Naive thymus-derived CD4-positive, alpha-beta T cell (primary cell): Measurements from ENCODE around the gene TCF3. TPM values are rescaled to one million over a fixed set of nuclear protein-coding genes. Genes with fewer than 3 reads are reported as not detected.

Source experiments
- ATAC-seq: fragments of 150-1000 bp; cut with Tn5 transposase; 2 replicates; pipeline ENCODE4 v1.10.0; 2021; ENCODE audit warnings: mild to moderate bottlenecking, moderate library complexity
- CTCF ChIA-PET: fragments of 350-600 bp; sonication (Branson Sonifier 250); formaldehyde crosslinking; loops from one replicate; lab custom pipeline; 2021; ENCODE audit warnings: antibody characterized with exemption; lab: Charles Lee
- POLR2A ChIA-PET: fragments of 350-600 bp; sonication (Branson Sonifier 250); formaldehyde crosslinking; loops from one replicate; lab custom pipeline; 2021; ENCODE audit warnings: antibody characterized with exemption, inconsistent platforms; lab: Charles Lee
- DNase-seq, 9 donors: peaks; one replicate each; pipeline versions ENCODE4 v3.0.0 to v3.0.0-alpha.2; 2020 to 2022; ENCODE audit warnings: mixed read lengths in 1 of 9
- H3K27ac ChIP-seq: one replicate; pipeline ENCODE4 v1.7.0; 2013; ENCODE audit warnings: mild to moderate bottlenecking, low read depth, low read length, moderate library complexity
- H3K27me3 ChIP-seq, 2 donors: one replicate each; pipeline ENCODE4 v1.7.0; 2013; ENCODE audit warnings: low read length in 2 of 2, mild to moderate bottlenecking in 2 of 2, moderate library complexity in 2 of 2; ENCODE audit not compliant: control insufficient read depth in 2 of 2, insufficient read depth in 2 of 2
- H3K36me3 ChIP-seq, 3 experiments: 1 replicate in 2 of 3; 2 replicates in 1 of 3; pipeline ENCODE4 v1.7.0; 2013; ENCODE audit warnings: low read length in 3 of 3, mild to moderate bottlenecking in 3 of 3, moderate library complexity in 1 of 3; ENCODE audit not compliant: insufficient read depth in 3 of 3, control insufficient read depth in 2 of 3
- H3K4me1 ChIP-seq, 2 donors: one replicate each; pipeline ENCODE4 v1.7.0; 2013; ENCODE audit warnings: low read length in 2 of 2, mild to moderate bottlenecking in 2 of 2, moderate library complexity in 1 of 2; ENCODE audit not compliant: control insufficient read depth in 2 of 2, insufficient read depth in 2 of 2
- H3K4me3 ChIP-seq: 2 replicates; pipeline ENCODE4 v1.7.0; 2013; ENCODE audit warnings: mild to moderate bottlenecking, low read length
- H3K9me3 ChIP-seq, 3 experiments: 1 replicate in 2 of 3; 2 replicates in 1 of 3; pipeline ENCODE4 v1.7.0; 2013; ENCODE audit warnings: low read length in 3 of 3; ENCODE audit not compliant: control insufficient read depth in 2 of 3
- H3K27ac Mint-ChIP-seq, 9 donors: one replicate each; pipeline ENCODE4 v1.8.0; 2020 to 2022; ENCODE audit warnings: mixed read lengths in 9 of 9, mild to moderate bottlenecking in 8 of 9, moderate library complexity in 5 of 9, inconsistent platforms in 2 of 9
- H3K27me3 Mint-ChIP-seq, 5 donors: one replicate each; pipeline ENCODE4 v1.8.0; 2021 to 2022; ENCODE audit warnings: mixed read lengths in 5 of 5, mild to moderate bottlenecking in 1 of 5
- H3K36me3 Mint-ChIP-seq, 5 donors: one replicate each; pipeline ENCODE4 v1.8.0; 2020 to 2022; ENCODE audit warnings: mixed read lengths in 5 of 5, mild to moderate bottlenecking in 3 of 5, inconsistent platforms in 1 of 5
- H3K4me1 Mint-ChIP-seq, 7 donors: one replicate each; pipeline ENCODE4 v1.8.0; 2020 to 2022; ENCODE audit warnings: mixed read lengths in 7 of 7, mild to moderate bottlenecking in 3 of 7, inconsistent platforms in 1 of 7
- H3K4me3 Mint-ChIP-seq, 10 donors: one replicate each; pipeline ENCODE4 v1.8.0; 2020 to 2022; ENCODE audit warnings: mild to moderate bottlenecking in 10 of 10, mixed read lengths in 10 of 10, moderate library complexity in 6 of 10, inconsistent platforms in 2 of 10
- H3K9me3 Mint-ChIP-seq, 11 donors: one replicate each; pipeline ENCODE4 v1.8.0; 2020 to 2022; ENCODE audit warnings: mixed read lengths in 11 of 11, mild to moderate bottlenecking in 4 of 11, inconsistent platforms in 1 of 11, moderate library complexity in 1 of 11
- intact Hi-C, 2 donors: fragments of 100-400 bp; cut with micrococcal nuclease; formaldehyde crosslinking; loops; one replicate each; pipeline ENCODE4 v1.15.1; 2023
- polyA plus RNA-seq, 2 donors: library from polyadenylated mRNA; unstranded; fragments of 300-500 nt; fragmentation: Illumina TruSeq; gene quantifications; one replicate each; pipeline ENCODE4 v1.2.3, GENCODE V29; 2021
- total RNA-seq, 6 experiments: library from RNA in 5 of 6; stranded (reverse) in 5 of 6; gene quantifications; 1 replicate in 5 of 6; 2 replicates in 1 of 6; pipeline ENCODE4 v1.2.3 and lab custom pipeline; 2021 to 2026

The TCF3 gene
- total and polyA plus RNA-seq, 7 experiments from 2014 or later = 5.8 to 83.6 (median 72.1) TPM

DNA sequence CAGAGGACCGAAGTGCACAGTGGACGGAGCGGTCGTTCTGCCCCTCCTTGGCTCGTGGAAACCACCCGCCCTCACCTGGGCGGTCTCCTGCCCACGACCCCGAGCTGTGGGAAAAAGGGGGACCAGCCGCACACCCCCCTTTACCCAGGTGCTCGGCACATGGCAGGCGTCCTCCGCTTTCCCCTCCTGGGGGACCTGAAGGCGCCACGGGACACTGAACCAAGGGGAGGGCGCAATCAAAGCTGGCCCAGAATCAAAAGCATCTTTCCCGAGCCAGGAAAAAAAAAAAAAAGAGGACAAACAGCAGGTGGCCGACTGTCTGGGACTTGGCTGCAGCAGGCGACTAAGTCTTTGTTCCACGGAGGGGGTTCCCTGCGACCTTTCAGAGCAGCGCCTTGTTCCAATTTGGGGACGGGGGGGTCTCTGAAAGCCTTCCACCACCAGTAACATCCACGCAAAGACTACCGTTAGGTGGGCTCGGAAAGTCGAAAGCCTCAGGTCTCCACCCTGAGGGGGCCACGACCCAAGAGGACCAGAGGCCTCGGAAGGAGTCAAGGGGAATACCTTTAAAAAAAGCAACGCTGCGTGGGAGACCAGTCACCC is 60.9 kb downstream of the TCF3 start:
- Mint-ChIP-seq H3K27ac (peak overlapping the region; percentile 33 to 95 (median 91)), H3K9me3 (no peaks in the 10 kb centered on the region), H3K4me1 (peaks cover 11 to 22% (median 17%) of the 10 kb centered on the region in 7 donors), H3K4me3 (peak overlapping the region; percentile 84 to 92 (median 88)), H3K36me3 (no peaks in the 10 kb centered on the region), H3K27me3 (no peaks in the 10 kb centered on the region)
- ATAC-seq (no peak), DNase-seq (peak in 2 of 9 donors; percentile 35)
- POLR2A ChIA-PET = interaction anchor here (0.5 to 2.0 kb wide), 4 partner anchors 14 to 61 kb away, joined by 3 to 11 read pairs (median 4); partner anchors contain the start of genes TCF3 and UQCR11
- Histone ChIP-seq H3K36me3 (peaks cover 0 to 7% (median 0%) of the 10 kb centered on the region in 3 experiments), H3K27ac (peak overlapping the region; percentile 99), H3K4me1 (peaks cover 10 to 16% of the 10 kb centered on the region in 2 donors), H3K9me3 (no peaks in the 10 kb centered on the region), H3K4me3 (peak overlapping the region; percentile 75), H3K27me3 (no peaks in the 10 kb centered on the region)
- CTCF ChIA-PET = interaction anchor here (0.7 to 0.9 kb wide), 3 partner anchors 49 to 703 kb away, joined by 3 read pairs; no protein-coding TSS in a partner anchor
- intact Hi-C loops = loop anchor here (1.0 to 5.0 kb wide), 8 partner anchors 14 to 314 kb away; partner anchors contain the start of genes DAZAP1 (in 2 of the 2), UQCR11 (in 2 of the 2), FAM174C (in 1 of the 2) and MEX3D (in 1 of the 2)

DNA sequence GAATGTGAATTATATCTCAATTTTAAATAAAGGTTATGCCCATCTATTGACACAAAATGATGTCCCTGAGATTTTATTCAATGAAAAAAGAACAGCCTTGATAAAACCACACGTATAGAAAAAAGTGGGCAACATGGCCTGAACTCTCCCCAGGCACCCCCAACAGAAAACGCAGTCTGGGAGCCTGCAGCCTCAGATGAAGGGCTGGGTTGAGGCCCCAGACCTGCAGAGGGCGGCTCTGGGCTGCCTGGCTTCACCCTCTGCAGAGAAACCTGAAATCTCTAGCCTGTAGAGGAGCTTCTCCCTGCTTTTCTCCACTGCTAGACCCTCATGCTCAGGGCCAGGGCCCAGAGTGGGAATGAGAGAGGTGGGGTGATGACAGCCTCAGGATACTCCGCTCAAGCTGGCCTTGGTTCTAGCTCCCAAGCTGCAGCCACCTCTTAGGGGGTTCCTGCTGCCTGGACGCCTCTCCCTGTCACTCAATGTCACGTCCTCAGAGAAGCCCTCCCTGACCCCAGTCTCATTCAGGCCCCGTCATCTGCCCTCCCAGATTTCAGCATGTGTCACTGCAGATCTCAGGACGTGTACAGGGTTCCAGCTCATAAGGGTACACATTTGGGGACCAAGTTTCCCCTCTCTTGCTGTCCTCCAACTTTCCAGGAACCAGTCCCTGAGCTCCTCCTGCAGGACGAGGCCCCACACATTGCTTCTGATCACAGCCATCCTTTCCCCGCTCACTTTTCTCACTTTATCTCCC is 61.6 kb downstream of the TCF3 start:
- Mint-ChIP-seq H3K36me3 (peaks cover 0 to 3% (median 0%) of the 10 kb centered on the region in 5 donors), H3K4me3 (peak overlapping the region; percentile 84 to 92 (median 88)), H3K27ac (peak overlapping the region; percentile 33 to 95 (median 91)), H3K9me3 (no peaks in the 10 kb centered on the region), H3K4me1 (peaks cover 11 to 26% (median 19%) of the 10 kb centered on the region in 7 donors), H3K27me3 (no peaks in the 10 kb centered on the region)
- H3K9me3 ChIP-seq = no peaks in the 10 kb centered on the region
- ChIA-PET POLR2A (interaction anchor here (0.6 to 2.0 kb wide), 6 partner anchors 14 to 1446 kb away, joined by 3 to 11 read pairs (median 3); partner anchors contain the start of genes TCF3 and UQCR11), CTCF (interaction anchor here (0.7 to 1.4 kb wide), 4 partner anchors 48 to 702 kb away, joined by 3 to 5 read pairs (median 3); no protein-coding TSS in a partner anchor)
- ATAC-seq (no peak), DNase-seq (peak in 3 of 9 donors; percentile 24 to 36 (median 27))
- intact Hi-C loops = loop anchor here (1.0 to 5.0 kb wide), 3 partner anchors 81 to 314 kb away; partner anchors contain the start of genes FAM174C (in 1 of the 2) and REXO1 (in 1 of the 2)
- no peaks in the 10 kb centered on the region for H3K27me3 ChIP-seq
- H3K36me3 ChIP-seq = peaks cover 0 to 5% (median 0%) of the 10 kb centered on the region in 3 experiments
- H3K27ac ChIP-seq = peak overlapping the region; percentile 99
- peaks cover 10 to 16% of the 10 kb centered on the region in 2 donors for H3K4me1 ChIP-seq
- peak overlapping the region; percentile 75 for H3K4me3 ChIP-seq

DNA sequence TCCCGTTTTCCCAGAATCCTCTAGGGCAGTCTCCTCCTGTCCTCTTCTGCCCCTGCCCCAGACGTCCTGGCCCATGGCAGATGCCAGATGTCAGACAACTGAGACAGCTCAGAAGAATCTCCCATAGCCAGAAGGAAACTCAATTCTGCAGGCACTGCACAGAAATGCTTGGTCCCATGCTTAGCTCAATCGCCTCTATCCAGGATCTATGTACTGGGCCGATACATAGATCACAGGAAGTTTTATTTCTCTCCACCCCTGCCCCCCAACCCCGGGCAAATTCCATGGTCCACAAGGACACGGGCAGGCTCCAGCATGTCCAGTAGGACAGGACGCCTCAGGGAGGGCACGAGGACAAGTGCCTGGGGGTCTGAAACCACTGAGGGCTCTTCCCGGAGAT is 64.5 kb downstream of the TCF3 start:
- H3K9me3 ChIP-seq = no peaks in the 10 kb centered on the region
- peaks cover 11 to 26% (median 21%) of the 10 kb centered on the region in 7 donors for H3K4me1 Mint-ChIP-seq
- peaks cover 0 to 21% (median 0%) of the 10 kb centered on the region in 3 experiments for H3K36me3 ChIP-seq
- H3K9me3 Mint-ChIP-seq = no peaks in the 10 kb centered on the region
- H3K27me3 ChIP-seq = no peaks in the 10 kb centered on the region
- H3K27me3 Mint-ChIP-seq = no peaks in the 10 kb centered on the region
- POLR2A ChIA-PET = interaction anchor here (0.7 to 1.6 kb wide), 2 partner anchors 17 to 1099 kb away, joined by 4 to 6 read pairs; partner anchors contain the start of gene UQCR11
- no peak overlapping the region for H3K4me3 ChIP-seq
- ATAC-seq = no peak
- H3K4me1 ChIP-seq = peaks cover 10 to 12% of the 10 kb centered on the region in 2 donors
- CTCF ChIA-PET = interaction anchor here (0.7 kb wide), 1 partner anchor 17 kb away, joined by 3 read pairs; the partner anchor contains the start of gene UQCR11
- no peak for DNase-seq
- intact Hi-C loops = no loop called here
- H3K36me3 Mint-ChIP-seq = peaks cover 0 to 10% (median 0%) of the 10 kb centered on the region in 5 donors
- H3K4me3 Mint-ChIP-seq = no peak overlapping the region
- no peak overlapping the region for H3K27ac ChIP-seq
- peak overlapping the region in 3 of 9 donors; percentile 36 to 69 (median 43) for H3K27ac Mint-ChIP-seq

DNA sequence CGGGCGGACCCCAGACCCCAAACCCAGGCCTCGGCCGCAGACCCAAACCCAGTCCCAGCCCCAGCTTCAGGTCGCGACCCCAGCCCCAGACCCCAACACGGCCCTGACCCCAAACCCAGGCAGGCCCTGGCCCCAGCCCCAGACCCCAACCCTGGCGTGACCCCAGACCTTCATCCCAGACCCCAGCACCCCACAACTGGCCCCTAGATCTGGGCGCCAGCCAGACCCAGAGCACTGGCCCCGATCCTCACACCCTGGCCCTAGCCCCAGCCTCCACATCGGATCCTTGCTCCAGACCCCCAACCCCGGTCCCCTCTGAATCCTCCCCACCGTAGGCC is 67.2 kb downstream of the TCF3 start:
- ATAC-seq = no peak
- peaks cover 3 to 14% (median 10%) of the 10 kb centered on the region in 7 donors for H3K4me1 Mint-ChIP-seq
- POLR2A ChIA-PET = no interaction called here
- no peak overlapping the region for H3K4me3 Mint-ChIP-seq
- no peaks in the 10 kb centered on the region for H3K27me3 ChIP-seq
- H3K27ac ChIP-seq = no peak overlapping the region
- H3K36me3 Mint-ChIP-seq = peaks cover 0 to 12% (median 0%) of the 10 kb centered on the region in 5 donors
- intact Hi-C loops = no loop called here
- H3K9me3 ChIP-seq = no peaks in the 10 kb centered on the region
- H3K36me3 ChIP-seq = peaks cover 0 to 44% (median 4%) of the 10 kb centered on the region in 3 experiments
- no peak overlapping the region for H3K4me3 ChIP-seq
- H3K9me3 Mint-ChIP-seq = no peaks in the 10 kb centered on the region
- no peaks in the 10 kb centered on the region for H3K4me1 ChIP-seq
- no peak for DNase-seq
- no peaks in the 10 kb centered on the region for H3K27me3 Mint-ChIP-seq
- CTCF ChIA-PET = no interaction called here
- H3K27ac Mint-ChIP-seq = peak overlapping the region in 2 of 9 donors; percentile 17 to 49

DNA sequence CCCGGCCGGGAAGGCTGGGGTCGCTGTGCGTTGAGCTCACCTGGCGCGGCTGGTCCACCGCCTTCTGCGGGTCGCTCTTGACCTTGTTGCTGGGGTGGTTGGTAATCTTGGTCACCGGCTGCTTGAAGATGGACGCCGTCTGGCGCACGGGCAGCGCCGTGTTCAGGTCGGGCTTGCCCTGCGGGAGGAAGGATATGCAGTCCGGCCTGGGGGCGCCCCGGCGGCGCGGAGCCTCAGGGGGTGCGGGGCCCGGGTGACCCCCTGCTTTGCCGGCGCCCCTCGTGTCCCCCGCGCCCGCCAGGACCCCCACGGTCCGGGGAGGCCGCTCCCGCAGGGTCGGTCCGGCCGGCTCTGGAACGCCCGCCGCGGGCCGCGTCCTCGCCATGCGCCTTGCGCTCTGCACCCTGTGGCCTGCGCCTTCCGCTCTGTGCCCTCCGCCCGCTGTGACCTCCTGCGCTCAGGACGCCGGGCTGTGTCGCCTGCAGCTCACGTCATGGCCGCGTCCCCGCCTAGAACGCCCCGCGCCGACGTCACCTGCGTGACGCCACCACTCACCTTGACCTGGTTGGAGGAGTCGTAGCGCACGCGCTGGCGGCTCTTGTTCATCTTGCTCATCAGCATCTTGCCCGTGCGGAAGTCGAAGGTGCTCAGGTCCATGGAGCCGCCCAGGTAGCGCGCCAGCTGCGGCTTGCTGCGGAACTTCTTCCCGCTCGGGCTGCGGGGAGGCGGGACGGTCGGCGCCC is 67.7 kb downstream of the TCF3 start:
- CTCF ChIA-PET = interaction anchor here (0.6 kb wide), 1 partner anchor 88 kb away, joined by 5 read pairs; no protein-coding TSS in a partner anchor

More for the DNA sequence above, 67.7 kb downstream of the TCF3 start:
- ATAC-seq = no peak
- intact Hi-C loops = no loop called here
- Mint-ChIP-seq H3K9me3 (no peaks in the 10 kb centered on the region), H3K4me3 (no peak overlapping the region), H3K27me3 (no peaks in the 10 kb centered on the region), H3K4me1 (peaks cover 2 to 14% (median 6%) of the 10 kb centered on the region in 7 donors), H3K27ac (no peak overlapping the region), H3K36me3 (peaks cover 0 to 15% (median 0%) of the 10 kb centered on the region in 5 donors)
- Histone ChIP-seq H3K4me1 (no peaks in the 10 kb centered on the region), H3K27me3 (no peaks in the 10 kb centered on the region), H3K27ac (no peak overlapping the region), H3K4me3 (no peak overlapping the region), H3K9me3 (no peaks in the 10 kb centered on the region), H3K36me3 (peaks cover 0 to 50% (median 4%) of the 10 kb centered on the region in 3 experiments)
- POLR2A ChIA-PET = interaction anchor here (1.3 kb wide), 1 partner anchor 8 kb away, joined by 3 read pairs; the partner anchor contains the start of gene MBD3
- DNase-seq = no peak
